DOHH2 (cell line): ENCODE results near the gene ACOX3.
"Not testable (repeated sequence)": the region's sequence is repeated elsewhere in the genome, so short reads cannot be mapped to it uniquely, and the experiment has no call there.

Source experiments
- CTCF ChIP-seq: fragments of 200-600 bp; sonication (generic); IDR thresholded peaks from one replicate; pipeline ENCODE4 v1.5.1; 2014; ENCODE audit warnings: antibody characterized with exemption, mild to moderate bottlenecking, low read depth, low read length; ENCODE audit not compliant: poor library complexity, severe bottlenecking
- EZH2phosphoT487 ChIP-seq: fragments of 200-600 bp; sonication (generic); IDR thresholded peaks from 2 replicates; pipeline ENCODE4 v1.6.1; 2017; ENCODE audit warnings: borderline replicate concordance, mild to moderate bottlenecking, antibody characterized with exemption, low read length, moderate library complexity, mixed read lengths

- not testable (repeated sequence) for TF ChIP-seq EZH2phosphoT487, CTCF
Measured at GRCh38 chr4:8486643-8487042, 46.1 kb upstream of the ACOX3 start.
